NB4 (cell line): Measurements from ENCODE around the gene MFGE8.
A peak's percentile ranks its signal among the peaks of the same experiment; 100 is the strongest.

Experiments
- MYC ChIP-seq: IDR thresholded peaks from 2 replicates; pipeline ENCODE4 v1.6.1; 2011; ENCODE audit warnings: low read depth, low read length
- POLR2A ChIP-seq: IDR thresholded peaks from 2 replicates; pipeline ENCODE4 v1.6.1; 2011; ENCODE audit warnings: mild to moderate bottlenecking; ENCODE audit not compliant: insufficient read length; ENCODE audit errors: extremely low read depth
- TF ChIP-seq, protein P1 (sequence below): IDR thresholded peaks from 2 replicates; pipeline ENCODE4 v1.6.1; 2011; ENCODE audit warnings: low read depth, low read length
- TF ChIP-seq, protein P2 (sequence below): IDR thresholded peaks from one replicate; pipeline ENCODE4 v1.5.1; 2012; ENCODE audit warnings: low read depth, low read length

DNA sequence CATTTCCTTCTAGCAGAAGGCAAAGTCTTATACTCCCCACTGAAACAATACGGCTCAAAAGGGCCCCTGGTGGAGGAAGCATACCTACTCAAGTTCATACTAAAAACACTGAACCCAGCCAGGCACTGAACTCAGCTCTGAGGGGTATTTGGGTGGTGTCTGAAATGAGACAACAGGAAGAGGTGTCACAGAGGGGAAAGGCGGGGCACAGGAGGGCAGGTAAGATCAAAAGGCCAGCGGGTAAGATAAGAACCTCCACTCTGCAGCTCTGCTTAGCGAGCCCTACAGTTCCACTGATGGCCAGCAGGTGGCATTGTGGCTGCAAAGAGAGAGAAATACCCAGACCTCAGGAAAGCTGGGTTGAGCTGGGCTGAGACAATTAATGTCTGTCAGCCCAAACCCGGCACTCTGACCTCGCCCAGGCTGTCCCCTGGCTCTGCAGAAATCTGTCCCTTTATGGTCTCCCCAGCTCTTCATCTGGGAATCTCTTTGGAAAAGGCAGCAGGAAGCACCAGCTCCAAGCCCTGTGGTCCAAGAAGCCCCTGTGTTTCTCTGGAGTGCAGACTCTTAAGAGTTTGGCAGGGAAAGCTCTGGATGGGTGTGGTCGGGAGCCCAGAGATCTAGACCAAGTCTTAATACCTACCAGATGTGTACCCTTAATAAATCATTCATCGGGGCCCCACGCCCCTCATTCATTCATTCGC is 8.4 kb downstream of the MFGE8 start:
- TF ChIP-seq, protein P1, sequence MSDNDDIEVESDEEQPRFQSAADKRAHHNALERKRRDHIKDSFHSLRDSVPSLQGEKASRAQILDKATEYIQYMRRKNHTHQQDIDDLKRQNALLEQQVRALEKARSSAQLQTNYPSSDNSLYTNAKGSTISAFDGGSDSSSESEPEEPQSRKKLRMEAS: no peak
- TF ChIP-seq, protein P2, sequence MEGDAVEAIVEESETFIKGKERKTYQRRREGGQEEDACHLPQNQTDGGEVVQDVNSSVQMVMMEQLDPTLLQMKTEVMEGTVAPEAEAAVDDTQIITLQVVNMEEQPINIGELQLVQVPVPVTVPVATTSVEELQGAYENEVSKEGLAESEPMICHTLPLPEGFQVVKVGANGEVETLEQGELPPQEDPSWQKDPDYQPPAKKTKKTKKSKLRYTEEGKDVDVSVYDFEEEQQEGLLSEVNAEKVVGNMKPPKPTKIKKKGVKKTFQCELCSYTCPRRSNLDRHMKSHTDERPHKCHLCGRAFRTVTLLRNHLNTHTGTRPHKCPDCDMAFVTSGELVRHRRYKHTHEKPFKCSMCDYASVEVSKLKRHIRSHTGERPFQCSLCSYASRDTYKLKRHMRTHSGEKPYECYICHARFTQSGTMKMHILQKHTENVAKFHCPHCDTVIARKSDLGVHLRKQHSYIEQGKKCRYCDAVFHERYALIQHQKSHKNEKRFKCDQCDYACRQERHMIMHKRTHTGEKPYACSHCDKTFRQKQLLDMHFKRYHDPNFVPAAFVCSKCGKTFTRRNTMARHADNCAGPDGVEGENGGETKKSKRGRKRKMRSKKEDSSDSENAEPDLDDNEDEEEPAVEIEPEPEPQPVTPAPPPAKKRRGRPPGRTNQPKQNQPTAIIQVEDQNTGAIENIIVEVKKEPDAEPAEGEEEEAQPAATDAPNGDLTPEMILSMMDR: peak; percentile 98
- TF ChIP-seq POLR2A (no peak), MYC (no peak)
